HUES6 (cell line): ENCODE results near the gene RPL36.
A peak's percentile ranks its signal among the peaks of the same experiment; 100 is the strongest.

Experiments used
- H3K27ac ChIP-seq: 2 replicates; pipeline ENCODE4 v1.7.0; 2013; ENCODE audit warnings: low read depth, mild to moderate bottlenecking, low read length, inconsistent platforms
- H3K27me3 ChIP-seq: 2 replicates; pipeline ENCODE4 v1.6.1; 2013; ENCODE audit warnings: low read length; ENCODE audit not compliant: control insufficient read depth, insufficient read depth
- H3K36me3 ChIP-seq: 2 replicates; pipeline ENCODE4 v1.6.1; 2013; ENCODE audit warnings: low read length; ENCODE audit not compliant: control insufficient read depth, insufficient read depth
- H3K4me1 ChIP-seq: 2 replicates; pipeline ENCODE4 v1.6.1; 2013; ENCODE audit warnings: low read length; ENCODE audit not compliant: control insufficient read depth, insufficient read depth
- H3K4me3 ChIP-seq: 2 replicates; pipeline ENCODE4 v1.5.1; 2013; ENCODE audit warnings: low read depth, low read length
- H3K9ac ChIP-seq: one replicate; pipeline ENCODE4 v1.6.1; 2013; ENCODE audit warnings: mild to moderate bottlenecking, low read length
- H3K9me3 ChIP-seq: 2 replicates; pipeline ENCODE4 v1.6.1; 2013; ENCODE audit warnings: low read depth, low read length; ENCODE audit not compliant: control insufficient read depth, insufficient read depth

The RPL36 gene

GRCh38 chr19:5655412-5655811 is 34.7 kb upstream of the RPL36 start:
- Histone ChIP-seq H3K4me1 (no peaks in the 10 kb centered on the region), H3K27ac (no peak overlapping the region), H3K9ac (no peak overlapping the region), H3K4me3 (no peak overlapping the region), H3K36me3 (peaks cover 94% of the 10 kb centered on the region), H3K27me3 (no peaks in the 10 kb centered on the region), H3K9me3 (no peaks in the 10 kb centered on the region)

GRCh38 chr19:5661483-5661882 is 28.6 kb upstream of the RPL36 start:
- H3K9ac ChIP-seq, result no peak overlapping the region
- no peaks in the 10 kb centered on the region for H3K27me3 ChIP-seq
- H3K27ac ChIP-seq, result no peak overlapping the region
- H3K9me3 ChIP-seq, result no peaks in the 10 kb centered on the region
- no peak overlapping the region for H3K4me3 ChIP-seq
- peaks cover 94% of the 10 kb centered on the region for H3K36me3 ChIP-seq
- no peaks in the 10 kb centered on the region for H3K4me1 ChIP-seq

- Histone ChIP-seq H3K4me3 (no peak overlapping the region), H3K36me3 (peaks cover 96% of the 10 kb centered on the region), H3K27me3 (no peaks in the 10 kb centered on the region), H3K27ac (no peak overlapping the region), H3K9ac (no peak overlapping the region), H3K4me1 (peaks cover 11% of the 10 kb centered on the region), H3K9me3 (no peaks in the 10 kb centered on the region)
Measured at GRCh38 chr19:5663904-5664303, 26.2 kb upstream of the RPL36 start.

- Histone ChIP-seq H3K36me3 (peaks cover 97% of the 10 kb centered on the region), H3K9me3 (no peaks in the 10 kb centered on the region), H3K9ac (no peak overlapping the region), H3K27me3 (no peaks in the 10 kb centered on the region), H3K4me1 (peaks cover 11% of the 10 kb centered on the region), H3K4me3 (no peak overlapping the region), H3K27ac (no peak overlapping the region)
Measured at GRCh38 chr19:5664515-5664914, 25.6 kb upstream of the RPL36 start.

GRCh38 chr19:5665781-5666513 is 24.1 kb upstream of the RPL36 start:
- Histone ChIP-seq H3K4me3 (no peak overlapping the region), H3K27ac (no peak overlapping the region), H3K36me3 (peaks cover 88% of the 10 kb centered on the region), H3K9me3 (no peaks in the 10 kb centered on the region), H3K9ac (no peak overlapping the region), H3K4me1 (peaks cover 11% of the 10 kb centered on the region), H3K27me3 (no peaks in the 10 kb centered on the region)

- Histone ChIP-seq H3K4me3 (no peak overlapping the region), H3K9me3 (no peaks in the 10 kb centered on the region), H3K27ac (peak overlapping the region; percentile 21; the same call in 1 of the 2 replicates), H3K27me3 (no peaks in the 10 kb centered on the region), H3K9ac (peak overlapping the region; percentile 35), H3K4me1 (peaks cover 11% of the 10 kb centered on the region), H3K36me3 (peaks cover 86% of the 10 kb centered on the region)
Measured at GRCh38 chr19:5666921-5667610, 23.0 kb upstream of the RPL36 start.

GRCh38 chr19:5667751-5668271 is 22.3 kb upstream of the RPL36 start:
- H3K9me3 ChIP-seq, result no peaks in the 10 kb centered on the region
- H3K4me3 ChIP-seq, result no peak overlapping the region
- peaks cover 82% of the 10 kb centered on the region for H3K36me3 ChIP-seq
- H3K27me3 ChIP-seq, result no peaks in the 10 kb centered on the region
- peaks cover 11% of the 10 kb centered on the region for H3K4me1 ChIP-seq
- H3K9ac ChIP-seq, result peak overlapping the region; percentile 35
- H3K27ac ChIP-seq, result peak overlapping the region; percentile 21; the same call in 1 of the 2 replicates

GRCh38 chr19:5669212-5669611 is 20.9 kb upstream of the RPL36 start:
- H3K9ac ChIP-seq, result no peak overlapping the region
- H3K4me1 ChIP-seq, result peaks cover 11% of the 10 kb centered on the region
- H3K4me3 ChIP-seq, result no peak overlapping the region
- no peaks in the 10 kb centered on the region for H3K9me3 ChIP-seq
- peaks cover 74% of the 10 kb centered on the region for H3K36me3 ChIP-seq
- H3K27me3 ChIP-seq, result no peaks in the 10 kb centered on the region
- no peak overlapping the region for H3K27ac ChIP-seq

- H3K27ac ChIP-seq, result no peak overlapping the region
- no peaks in the 10 kb centered on the region for H3K9me3 ChIP-seq
- peaks cover 11% of the 10 kb centered on the region for H3K4me1 ChIP-seq
- H3K27me3 ChIP-seq, result no peaks in the 10 kb centered on the region
- H3K9ac ChIP-seq, result no peak overlapping the region
- no peak overlapping the region for H3K4me3 ChIP-seq
- H3K36me3 ChIP-seq, result peaks cover 51% of the 10 kb centered on the region
Measured at GRCh38 chr19:5671600-5671999, 18.5 kb upstream of the RPL36 start.

- Histone ChIP-seq H3K9ac (no peak overlapping the region), H3K27ac (no peak overlapping the region), H3K27me3 (no peaks in the 10 kb centered on the region), H3K4me1 (peaks cover 3% of the 10 kb centered on the region; the same call in 1 of the 2 replicates), H3K36me3 (peaks cover 38% of the 10 kb centered on the region), H3K4me3 (no peak overlapping the region), H3K9me3 (no peaks in the 10 kb centered on the region)
Measured at GRCh38 chr19:5672708-5673459, 17.2 kb upstream of the RPL36 start.

GRCh38 chr19:5673752-5674151 is 16.3 kb upstream of the RPL36 start:
- H3K36me3 ChIP-seq, result peaks cover 31% of the 10 kb centered on the region
- H3K4me1 ChIP-seq, result no peaks in the 10 kb centered on the region
- H3K4me3 ChIP-seq, result no peak overlapping the region
- H3K27ac ChIP-seq, result no peak overlapping the region
- no peaks in the 10 kb centered on the region for H3K27me3 ChIP-seq
- H3K9me3 ChIP-seq, result no peaks in the 10 kb centered on the region
- no peak overlapping the region for H3K9ac ChIP-seq
